Chondrocyte (in vitro differentiated cells): ENCODE measurements around the gene MFSD12. TPM values are rescaled to one million over a fixed set of nuclear protein-coding genes. Genes with fewer than 3 reads are reported as not detected.
A peak's percentile ranks its signal among the peaks of the same experiment; 100 is the strongest.
"Not testable (repeated sequence)": the region's sequence is repeated elsewhere in the genome, so short reads cannot be mapped to it uniquely, and the experiment has no call there.

Experiments
- DNase-seq: peaks from one replicate; pipeline ENCODE4 v3.0.0; 2021; ENCODE audit warnings: mixed read lengths, low spot score
- H3K27ac Mint-ChIP-seq: one replicate; pipeline ENCODE4 v1.8.0; 2021; ENCODE audit warnings: mild to moderate bottlenecking, moderate library complexity, mixed read lengths; ENCODE audit not compliant: unreplicated experiment
- H3K27me3 Mint-ChIP-seq: 2 replicates; pipeline ENCODE4 v1.8.0; 2021; ENCODE audit warnings: low read depth, mixed read lengths
- H3K36me3 Mint-ChIP-seq: 2 replicates; pipeline ENCODE4 v1.8.0; 2021; ENCODE audit warnings: low read depth, mixed read lengths
- H3K4me1 Mint-ChIP-seq: 2 replicates; pipeline ENCODE4 v1.8.0; 2021; ENCODE audit warnings: low read depth, mild to moderate bottlenecking, mixed read lengths
- H3K4me3 Mint-ChIP-seq: one replicate; pipeline ENCODE4 v1.8.0; 2021; ENCODE audit warnings: mild to moderate bottlenecking, moderate library complexity, mixed read lengths; ENCODE audit not compliant: unreplicated experiment
- H3K9me3 Mint-ChIP-seq: 2 replicates; pipeline ENCODE4 v1.8.0; 2021; ENCODE audit warnings: low read depth, mixed read lengths
- CTCF ChIP-seq: fragments of 200-600 bp; sonication (generic); IDR thresholded peaks from 2 replicates; pipeline ENCODE4 v1.5.0; 2021; ENCODE audit warnings: antibody characterized with exemption, mild to moderate bottlenecking, moderate library complexity
- total RNA-seq: library from RNA; stranded (reverse); gene quantifications from 3 replicates; pipeline ENCODE4 v1.2.1, GENCODE V29; 2021

The MFSD12 gene
- total RNA-seq, 1 donor from 2014 or later = 98.4 TPM

- no peak for TF ChIP-seq CTCF
- Mint-ChIP-seq H3K36me3 (peaks cover 14% of the 10 kb centered on the region), H3K4me3 (no peak overlapping the region), H3K9me3 (no peaks in the 10 kb centered on the region), H3K27me3 (no peaks in the 10 kb centered on the region), H3K27ac (no peak overlapping the region), H3K4me1 (no peaks in the 10 kb centered on the region)
- DNase-seq = no peak
Observed at GRCh38 chr19:3533563-3534216, 23.7 kb downstream of the MFSD12 start.

GRCh38 chr19:3533033-3533432 is 24.4 kb downstream of the MFSD12 start:
- Mint-ChIP-seq H3K4me3 (no peak overlapping the region), H3K4me1 (no peaks in the 10 kb centered on the region), H3K9me3 (no peaks in the 10 kb centered on the region)

GRCh38 chr19:3532154-3532786 is 25.1 kb downstream of the MFSD12 start:
- H3K36me3 Mint-ChIP-seq = peaks cover 14% of the 10 kb centered on the region
- peak overlapping the region; percentile 17 for H3K27ac Mint-ChIP-seq
- no peak overlapping the region for H3K4me3 Mint-ChIP-seq
- H3K4me1 Mint-ChIP-seq = no peaks in the 10 kb centered on the region
- no peak for DNase-seq
- no peaks in the 10 kb centered on the region for H3K9me3 Mint-ChIP-seq
- H3K27me3 Mint-ChIP-seq = no peaks in the 10 kb centered on the region
- TF ChIP-seq CTCF = no peak

More at GRCh38 chr19:3533033-3533432, 24.4 kb downstream of the MFSD12 start:
- Mint-ChIP-seq H3K36me3 (peaks cover 14% of the 10 kb centered on the region), H3K27me3 (no peaks in the 10 kb centered on the region), H3K27ac (no peak overlapping the region)
- no peak for DNase-seq
- TF ChIP-seq CTCF = no peak

- Mint-ChIP-seq H3K36me3 (peaks cover 17% of the 10 kb centered on the region), H3K9me3 (no peaks in the 10 kb centered on the region), H3K27me3 (no peaks in the 10 kb centered on the region), H3K4me3 (no peak overlapping the region), H3K27ac (no peak overlapping the region), H3K4me1 (no peaks in the 10 kb centered on the region)
- no peak for TF ChIP-seq CTCF
- no peak for DNase-seq
Observed at GRCh38 chr19:3531716-3532115, 25.7 kb downstream of the MFSD12 start.

- no peak for DNase-seq
- no peak overlapping the region for H3K4me3 Mint-ChIP-seq
- H3K4me1 Mint-ChIP-seq = no peaks in the 10 kb centered on the region
- H3K27ac Mint-ChIP-seq = no peak overlapping the region
- TF ChIP-seq CTCF = no peak
- no peaks in the 10 kb centered on the region for H3K9me3 Mint-ChIP-seq
- no peaks in the 10 kb centered on the region for H3K27me3 Mint-ChIP-seq
- peaks cover 17% of the 10 kb centered on the region for H3K36me3 Mint-ChIP-seq
Observed at GRCh38 chr19:3530389-3530788, 27.0 kb downstream of the MFSD12 start.

- H3K27ac Mint-ChIP-seq, H3K27me3 Mint-ChIP-seq, H3K9me3 Mint-ChIP-seq, H3K4me3 Mint-ChIP-seq, DNase-seq, H3K4me1 Mint-ChIP-seq: not testable (repeated sequence)
- peaks cover 15% of the 10 kb centered on the region for H3K36me3 Mint-ChIP-seq
Observed at GRCh38 chr19:3529299-3529698, 28.1 kb downstream of the MFSD12 start.
